T-helper 1 cell treated with Interleukin-12 subunit alpha and Interleukin-12 subunit beta and Interleukin-4 antibody, amounts not matched to agents 30 μg/mL and 1 μg/mL, for 36 hours (primary cell): ENCODE results near the gene SPPL2B.
"Not testable (repeated sequence)": the region's sequence is repeated elsewhere in the genome, so short reads cannot be mapped to it uniquely, and the experiment has no call there.

Source experiments
- H3K27ac Mint-ChIP-seq: one replicate; pipeline ENCODE4 v1.8.0; 2021; ENCODE audit warnings: mild to moderate bottlenecking, mixed read lengths
- H3K27me3 Mint-ChIP-seq: one replicate; pipeline ENCODE4 v1.8.0; 2021; ENCODE audit warnings: low read depth, mixed read lengths
- H3K36me3 Mint-ChIP-seq: one replicate; pipeline ENCODE4 v1.8.0; 2021; ENCODE audit warnings: low read depth, mixed read lengths
- H3K4me1 Mint-ChIP-seq: one replicate; pipeline ENCODE4 v1.8.0; 2021; ENCODE audit warnings: low read depth, mixed read lengths
- H3K4me3 Mint-ChIP-seq: one replicate; pipeline ENCODE4 v1.8.0; 2021; ENCODE audit warnings: mild to moderate bottlenecking, moderate library complexity, mixed read lengths
- H3K9me3 Mint-ChIP-seq: one replicate; pipeline ENCODE4 v1.8.0; 2021; ENCODE audit warnings: mixed read lengths

Gene SPPL2B

GRCh38 chr19:2344381-2344870 lies 15.9 kb downstream of the SPPL2B start:
- Mint-ChIP-seq H3K4me3 (no peak overlapping the region), H3K27me3 (no peaks in the 10 kb centered on the region), H3K36me3 (peaks cover 4% of the 10 kb centered on the region), H3K27ac (no peak overlapping the region), H3K4me1 (no peaks in the 10 kb centered on the region), H3K9me3 (no peaks in the 10 kb centered on the region)

- no peaks in the 10 kb centered on the region for H3K4me1 Mint-ChIP-seq
- H3K27ac Mint-ChIP-seq = no peak overlapping the region
- H3K4me3 Mint-ChIP-seq = no peak overlapping the region
- H3K36me3 Mint-ChIP-seq = peaks cover 4% of the 10 kb centered on the region
- H3K27me3 Mint-ChIP-seq = no peaks in the 10 kb centered on the region
- H3K9me3 Mint-ChIP-seq = no peaks in the 10 kb centered on the region
Observed at GRCh38 chr19:2345076-2345475, 16.6 kb downstream of the SPPL2B start.

DNA sequence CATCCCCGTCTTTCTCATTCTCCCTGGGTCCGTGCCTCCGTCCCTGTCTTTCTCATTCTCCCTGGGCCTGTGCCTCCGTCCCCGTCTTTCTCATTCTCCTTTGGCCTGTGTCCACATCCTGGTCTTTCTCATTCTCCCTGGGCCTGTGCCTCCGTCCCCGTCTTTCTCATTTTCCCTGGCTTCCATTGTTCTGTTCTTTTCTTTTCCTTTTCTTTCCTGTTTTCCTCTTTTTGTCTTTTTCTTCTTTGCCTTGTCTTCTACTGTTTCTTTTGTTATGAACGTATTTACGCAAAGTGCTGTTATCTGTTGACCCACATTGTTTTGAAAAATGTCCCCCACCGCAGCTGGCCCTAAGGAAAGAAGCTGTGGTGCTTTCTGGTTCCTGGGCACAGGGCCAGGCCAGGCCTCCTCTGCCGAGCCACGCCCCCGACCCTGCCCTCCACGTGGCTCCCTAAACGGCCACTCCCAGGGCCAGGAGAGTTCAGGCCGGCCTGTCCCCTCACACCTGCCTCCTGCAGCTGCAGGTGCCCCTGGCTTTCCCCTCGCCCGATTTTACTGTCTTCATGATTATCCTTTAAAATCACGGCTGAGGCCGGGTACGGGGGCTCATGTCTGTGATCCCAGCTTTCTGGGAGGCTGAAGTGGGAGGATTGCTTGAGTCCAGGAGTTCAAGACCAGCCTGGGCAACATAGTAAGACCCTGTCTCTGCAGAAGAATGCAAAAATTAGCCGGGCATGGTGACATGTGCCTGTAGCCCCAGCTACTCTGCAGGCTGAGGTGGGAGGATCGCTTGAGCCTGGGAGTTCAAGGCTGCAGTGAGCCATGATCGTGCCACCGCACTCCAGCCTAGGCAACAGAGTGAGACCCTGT lies 17.5 kb downstream of the SPPL2B start:
- no peak overlapping the region for H3K4me3 Mint-ChIP-seq
- H3K27me3 Mint-ChIP-seq = no peaks in the 10 kb centered on the region
- H3K4me1 Mint-ChIP-seq = no peaks in the 10 kb centered on the region
- H3K36me3 Mint-ChIP-seq = peaks cover 4% of the 10 kb centered on the region
- no peaks in the 10 kb centered on the region for H3K9me3 Mint-ChIP-seq
- H3K27ac Mint-ChIP-seq = no peak overlapping the region

- H3K4me3 Mint-ChIP-seq, H3K9me3 Mint-ChIP-seq, H3K36me3 Mint-ChIP-seq, H3K27me3 Mint-ChIP-seq, H3K4me1 Mint-ChIP-seq, H3K27ac Mint-ChIP-seq: not testable (repeated sequence)
Observed at GRCh38 chr19:2349818-2350217, 21.3 kb downstream of the SPPL2B start.

- H3K27me3 Mint-ChIP-seq = no peaks in the 10 kb centered on the region
- no peaks in the 10 kb centered on the region for H3K4me1 Mint-ChIP-seq
- H3K4me3 Mint-ChIP-seq = no peak overlapping the region
- H3K36me3 Mint-ChIP-seq = peaks cover 3% of the 10 kb centered on the region
- H3K9me3 Mint-ChIP-seq = no peaks in the 10 kb centered on the region
- H3K27ac Mint-ChIP-seq = no peak overlapping the region
Observed at GRCh38 chr19:2350656-2351055, 22.2 kb downstream of the SPPL2B start.

DNA sequence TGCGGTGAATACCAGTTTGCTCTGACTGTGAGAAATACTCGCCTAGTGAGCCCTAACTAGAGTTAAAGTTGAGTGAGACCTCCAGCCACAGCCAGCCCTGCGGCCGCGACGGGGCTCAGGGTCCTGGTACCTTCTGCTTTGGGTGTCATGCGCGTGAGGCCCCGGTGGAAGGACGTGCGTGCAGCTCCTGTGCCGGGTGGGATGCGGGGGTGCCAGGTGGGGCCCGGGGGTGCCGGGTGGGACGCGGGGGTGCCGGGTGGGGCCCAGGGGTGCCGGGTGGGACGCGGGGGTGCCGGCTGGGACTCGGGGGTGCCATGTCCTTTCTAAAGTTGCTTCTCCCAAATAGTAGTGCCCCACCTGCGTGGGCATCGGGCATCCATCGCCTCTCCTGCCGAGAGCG lies 23.1 kb downstream of the SPPL2B start:
- Mint-ChIP-seq H3K27me3 (no peaks in the 10 kb centered on the region), H3K4me3 (no peak overlapping the region), H3K27ac (no peak overlapping the region), H3K36me3 (no peaks in the 10 kb centered on the region), H3K4me1 (no peaks in the 10 kb centered on the region), H3K9me3 (no peaks in the 10 kb centered on the region)

DNA sequence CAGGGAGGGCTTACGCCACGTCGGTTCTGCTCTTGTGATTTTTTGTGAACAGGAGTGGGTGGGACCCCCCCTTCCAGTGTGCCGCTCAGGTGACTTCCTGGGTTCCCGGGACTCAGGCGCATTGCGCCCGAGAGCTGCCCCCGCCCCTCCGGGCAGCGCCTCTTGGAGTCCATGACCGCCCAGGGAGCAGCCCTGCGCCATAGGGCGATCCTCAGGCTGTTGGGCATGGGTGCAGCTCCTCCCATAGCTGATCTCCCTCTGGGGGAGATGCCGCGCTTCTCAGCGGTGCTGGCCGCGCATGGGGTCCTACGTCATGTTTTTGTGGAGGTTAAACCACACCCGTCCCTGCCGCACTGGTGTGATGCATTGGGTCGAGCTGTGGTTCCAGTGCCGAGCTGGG lies 23.6 kb downstream of the SPPL2B start:
- Mint-ChIP-seq H3K27me3 (no peaks in the 10 kb centered on the region), H3K36me3 (no peaks in the 10 kb centered on the region), H3K27ac (no peak overlapping the region), H3K9me3 (no peaks in the 10 kb centered on the region), H3K4me3 (no peak overlapping the region), H3K4me1 (no peaks in the 10 kb centered on the region)

DNA sequence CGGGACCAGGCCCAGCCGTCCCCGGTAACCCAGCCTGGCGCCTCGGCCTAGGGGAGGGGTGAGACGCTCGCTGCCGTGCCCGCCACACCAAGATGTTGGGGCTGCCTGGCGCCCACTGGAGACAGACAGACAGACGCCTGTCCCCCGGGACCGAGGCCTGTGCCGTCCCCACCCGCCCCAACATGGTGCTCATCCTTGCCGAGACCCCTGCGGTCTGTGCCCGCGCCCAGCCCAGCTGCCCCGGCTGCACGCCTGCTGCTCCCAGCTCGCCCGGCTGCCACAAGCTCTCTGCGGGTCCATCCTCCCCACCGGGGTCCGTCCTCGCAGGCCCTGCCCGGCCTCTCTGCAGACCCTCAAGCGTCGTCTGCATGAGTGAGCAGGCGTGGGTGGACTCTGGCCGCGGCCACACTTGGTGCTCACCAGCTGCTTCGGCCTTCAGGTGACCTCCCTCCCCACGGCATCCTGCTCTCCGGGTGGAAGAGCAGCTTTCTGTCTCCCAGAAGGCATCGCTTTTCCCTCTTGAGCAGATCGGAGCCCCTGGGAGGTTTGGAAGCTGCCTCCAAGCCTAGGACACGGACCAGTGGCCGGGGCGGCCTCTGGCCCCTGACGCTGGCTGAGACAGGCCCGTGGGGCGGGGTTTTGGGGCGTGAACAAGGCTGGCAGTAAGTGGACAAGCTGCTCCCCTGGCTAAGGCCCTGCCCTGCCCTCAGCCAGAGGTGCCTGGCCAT lies 24.8 kb downstream of the SPPL2B start:
- no peaks in the 10 kb centered on the region for H3K9me3 Mint-ChIP-seq
- no peaks in the 10 kb centered on the region for H3K27me3 Mint-ChIP-seq
- no peak overlapping the region for H3K4me3 Mint-ChIP-seq
- H3K4me1 Mint-ChIP-seq = no peaks in the 10 kb centered on the region
- no peak overlapping the region for H3K27ac Mint-ChIP-seq
- no peaks in the 10 kb centered on the region for H3K36me3 Mint-ChIP-seq

GRCh38 chr19:2353887-2354592 lies 25.6 kb downstream of the SPPL2B start:
- Mint-ChIP-seq H3K4me3 (no peak overlapping the region), H3K27me3 (no peaks in the 10 kb centered on the region), H3K27ac (no peak overlapping the region), H3K4me1 (no peaks in the 10 kb centered on the region), H3K9me3 (no peaks in the 10 kb centered on the region), H3K36me3 (no peaks in the 10 kb centered on the region)

DNA sequence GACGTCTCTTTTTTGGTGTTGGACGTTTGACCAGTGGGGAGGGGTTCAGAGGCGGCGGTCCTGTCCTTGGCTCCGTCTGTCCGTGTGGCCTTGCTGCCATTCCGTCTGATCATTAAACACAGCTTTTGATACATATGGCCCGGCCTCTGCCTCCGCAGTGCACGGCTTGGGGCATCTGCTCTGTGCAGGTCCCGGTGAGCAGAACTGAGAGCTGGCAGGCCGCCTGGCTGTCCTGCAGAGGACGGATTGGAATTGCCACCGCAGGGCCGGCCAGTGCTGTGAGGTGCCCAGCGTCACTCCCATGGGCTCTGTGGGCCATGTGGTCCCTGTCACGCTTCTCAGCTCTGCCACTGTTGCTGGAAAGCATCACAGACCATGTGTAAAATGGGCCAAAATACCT lies 26.2 kb downstream of the SPPL2B start:
- Mint-ChIP-seq H3K4me3 (no peak overlapping the region), H3K4me1 (no peaks in the 10 kb centered on the region), H3K27ac (no peak overlapping the region), H3K9me3 (no peaks in the 10 kb centered on the region), H3K27me3 (no peaks in the 10 kb centered on the region), H3K36me3 (no peaks in the 10 kb centered on the region)

GRCh38 chr19:2355168-2356035 lies 26.9 kb downstream of the SPPL2B start:
- Mint-ChIP-seq H3K4me1 (no peaks in the 10 kb centered on the region), H3K36me3 (no peaks in the 10 kb centered on the region), H3K9me3 (no peaks in the 10 kb centered on the region), H3K4me3 (no peak overlapping the region), H3K27ac (no peak overlapping the region), H3K27me3 (peaks cover 2% of the 10 kb centered on the region)

GRCh38 chr19:2356036-2356646 lies 27.7 kb downstream of the SPPL2B start:
- H3K4me1 Mint-ChIP-seq = no peaks in the 10 kb centered on the region
- H3K36me3 Mint-ChIP-seq = no peaks in the 10 kb centered on the region
- peaks cover 6% of the 10 kb centered on the region for H3K27me3 Mint-ChIP-seq
- no peaks in the 10 kb centered on the region for H3K9me3 Mint-ChIP-seq
- H3K4me3 Mint-ChIP-seq = no peak overlapping the region
- no peak overlapping the region for H3K27ac Mint-ChIP-seq

- no peak overlapping the region for H3K4me3 Mint-ChIP-seq
- no peaks in the 10 kb centered on the region for H3K4me1 Mint-ChIP-seq
- H3K36me3 Mint-ChIP-seq = no peaks in the 10 kb centered on the region
- no peaks in the 10 kb centered on the region for H3K9me3 Mint-ChIP-seq
- H3K27ac Mint-ChIP-seq = no peak overlapping the region
- peaks cover 6% of the 10 kb centered on the region for H3K27me3 Mint-ChIP-seq
Observed at GRCh38 chr19:2357279-2358206, 29.1 kb downstream of the SPPL2B start.
